ENCODE data around the gene PRIM1.
"Not testable (repeated sequence)": the region's sequence is repeated elsewhere in the genome, so short reads cannot be mapped to it uniquely, and the experiment has no call there.

Gene PRIM1

DNA sequence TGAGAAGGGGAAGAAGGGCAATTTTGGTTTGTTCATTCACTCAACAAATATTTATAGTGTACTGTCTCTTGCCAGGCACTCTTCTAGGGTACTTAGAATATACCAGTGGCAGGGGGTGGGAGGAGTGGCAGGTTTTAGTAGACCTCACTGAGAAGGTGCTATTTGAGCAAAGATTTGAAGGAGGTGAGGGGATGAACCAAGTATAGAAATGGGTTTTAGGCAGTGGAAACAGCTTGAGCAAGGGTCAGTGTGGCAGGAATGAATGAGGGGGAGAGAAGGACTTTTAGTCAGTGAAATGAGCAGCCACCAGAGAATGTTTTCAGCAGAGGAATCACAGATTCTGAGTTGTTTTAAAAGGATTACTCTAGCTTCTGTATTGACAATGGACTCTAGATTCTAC, 2.3 kb downstream of the PRIM1 start:
- CTCF ChIA-PET = interaction anchor here (2.2 kb wide), 1 partner anchor 252 kb away, joined by 5 read pairs; no protein-coding TSS in a partner anchor
- no peak for DNase-seq (ENCODE audit: low spot score)
- H3K27ac ChIP-seq = no peak overlapping the region
- TF ChIP-seq, protein P1, sequence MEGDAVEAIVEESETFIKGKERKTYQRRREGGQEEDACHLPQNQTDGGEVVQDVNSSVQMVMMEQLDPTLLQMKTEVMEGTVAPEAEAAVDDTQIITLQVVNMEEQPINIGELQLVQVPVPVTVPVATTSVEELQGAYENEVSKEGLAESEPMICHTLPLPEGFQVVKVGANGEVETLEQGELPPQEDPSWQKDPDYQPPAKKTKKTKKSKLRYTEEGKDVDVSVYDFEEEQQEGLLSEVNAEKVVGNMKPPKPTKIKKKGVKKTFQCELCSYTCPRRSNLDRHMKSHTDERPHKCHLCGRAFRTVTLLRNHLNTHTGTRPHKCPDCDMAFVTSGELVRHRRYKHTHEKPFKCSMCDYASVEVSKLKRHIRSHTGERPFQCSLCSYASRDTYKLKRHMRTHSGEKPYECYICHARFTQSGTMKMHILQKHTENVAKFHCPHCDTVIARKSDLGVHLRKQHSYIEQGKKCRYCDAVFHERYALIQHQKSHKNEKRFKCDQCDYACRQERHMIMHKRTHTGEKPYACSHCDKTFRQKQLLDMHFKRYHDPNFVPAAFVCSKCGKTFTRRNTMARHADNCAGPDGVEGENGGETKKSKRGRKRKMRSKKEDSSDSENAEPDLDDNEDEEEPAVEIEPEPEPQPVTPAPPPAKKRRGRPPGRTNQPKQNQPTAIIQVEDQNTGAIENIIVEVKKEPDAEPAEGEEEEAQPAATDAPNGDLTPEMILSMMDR (conservative IDR thresholded peaks at IDR 0.05; ENCODE audit: low read depth) = no peak
- POLR2A ChIA-PET (ENCODE audit: low non-redundant PET) = no interaction called here

DNA sequence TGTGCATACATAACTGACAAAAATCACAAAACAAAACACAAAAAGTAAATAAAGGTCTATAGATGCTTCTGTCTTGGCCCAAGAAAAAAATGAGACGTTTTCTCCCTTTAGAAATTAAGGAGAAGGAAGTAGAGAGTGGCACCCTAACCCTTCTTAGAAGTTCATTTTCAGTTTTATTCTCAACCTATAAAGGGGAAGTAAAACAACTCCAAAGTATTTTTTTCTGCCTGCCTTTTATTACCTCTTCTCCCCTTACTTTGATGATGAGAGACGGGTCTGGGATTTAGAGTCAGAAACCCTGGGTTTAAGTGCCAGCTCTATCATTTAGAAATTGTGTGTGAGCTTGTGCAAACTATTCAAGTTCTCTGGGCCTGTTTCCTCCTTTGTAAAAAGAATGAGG, 2.8 kb downstream of the PRIM1 start:
- POLR2A ChIA-PET (ENCODE audit: low non-redundant PET) = no interaction called here
- TF ChIP-seq, protein P1 (conservative IDR thresholded peaks at IDR 0.05; ENCODE audit: low read depth) = no peak
- CTCF ChIA-PET = interaction anchor here (2.2 kb wide), 1 partner anchor 252 kb away, joined by 5 read pairs; no protein-coding TSS in a partner anchor
- no peak overlapping the region for H3K27ac ChIP-seq
- no peak for DNase-seq (ENCODE audit: low spot score)

DNA sequence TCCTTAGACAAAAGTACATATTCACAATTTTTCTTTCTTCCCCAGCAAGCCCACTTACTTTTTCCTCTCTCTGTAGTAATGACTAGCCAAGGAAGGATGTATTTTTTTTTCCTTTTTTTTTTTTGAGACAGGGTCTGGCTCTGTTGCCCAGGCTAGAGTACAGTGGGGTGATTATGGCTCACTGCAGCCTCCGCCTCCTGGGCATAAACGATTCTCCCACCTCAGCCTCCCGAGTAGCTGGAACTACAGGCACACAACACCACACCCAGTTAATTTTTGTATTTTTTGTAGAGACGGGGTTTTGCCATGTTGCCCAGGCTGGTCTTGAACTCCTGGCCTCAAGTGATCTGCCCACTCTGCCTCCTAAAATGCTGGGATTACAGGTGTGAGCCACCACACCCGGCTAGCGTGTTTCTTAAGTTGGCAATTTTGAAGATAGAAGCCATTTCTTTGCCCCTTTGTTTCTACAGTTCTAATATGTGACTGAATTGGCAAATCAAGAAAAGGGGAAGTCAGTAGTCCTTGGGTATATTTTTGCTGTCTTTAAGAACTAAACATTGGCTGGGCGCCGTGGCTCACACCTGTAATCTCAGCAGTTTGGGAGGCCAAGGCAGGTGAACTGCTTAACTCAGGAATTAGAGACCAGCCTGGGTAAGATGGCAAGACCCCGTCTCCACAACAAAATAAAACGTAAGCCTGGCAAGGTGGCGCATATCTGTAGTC, 23.8 kb downstream of the PRIM1 start:
- CTCF ChIA-PET = interaction anchor here (0.6 kb wide), 1 partner anchor 9 kb away, joined by 3 read pairs; no protein-coding TSS in a partner anchor

DNA sequence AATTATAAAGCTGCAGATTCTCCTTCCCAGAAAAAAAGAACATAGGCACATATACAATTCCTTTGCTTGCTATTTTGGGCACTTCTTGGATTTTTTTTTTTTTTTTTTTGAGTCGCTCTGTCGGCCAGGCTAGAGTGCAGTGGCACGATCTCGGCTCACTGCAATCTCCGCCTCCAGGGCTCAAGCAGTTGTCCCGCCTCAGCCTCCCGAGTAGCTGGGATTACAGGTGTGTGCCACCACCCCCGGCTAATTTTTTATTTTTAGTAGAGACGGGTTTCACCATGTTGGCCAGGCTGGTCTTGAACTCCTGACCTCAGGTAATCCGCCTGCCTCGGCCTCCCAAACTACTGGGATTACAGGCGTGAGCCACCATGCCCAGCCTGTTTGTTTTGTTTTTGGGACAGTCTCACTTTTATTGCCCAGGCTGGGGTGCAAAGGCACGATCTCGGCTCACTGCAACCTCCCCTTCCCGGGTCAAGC, 25.9 kb downstream of the PRIM1 start:
- peak overlapping the region; percentile 46 for H3K27ac ChIP-seq
- CTCF ChIA-PET = interaction anchor here (0.6 kb wide), 1 partner anchor 259 kb away, joined by 4 read pairs; no protein-coding TSS in a partner anchor
- POLR2A ChIA-PET (ENCODE audit: low non-redundant PET) = interaction anchor here (0.6 kb wide), 1 partner anchor 245 kb away, joined by 3 read pairs; no protein-coding TSS in a partner anchor
- DNase-seq (ENCODE audit: low spot score) = not testable (repeated sequence)

More for the DNA sequence above, 23.8 kb downstream of the PRIM1 start:
- TF ChIP-seq, protein P1 (conservative IDR thresholded peaks at IDR 0.05; ENCODE audit: low read depth) = no peak
- peak overlapping the region; percentile 30; the same call in 1 of the 2 replicates for H3K27ac ChIP-seq
- no peak for DNase-seq (ENCODE audit: low spot score)
- POLR2A ChIA-PET (ENCODE audit: low non-redundant PET) = no interaction called here

DNA sequence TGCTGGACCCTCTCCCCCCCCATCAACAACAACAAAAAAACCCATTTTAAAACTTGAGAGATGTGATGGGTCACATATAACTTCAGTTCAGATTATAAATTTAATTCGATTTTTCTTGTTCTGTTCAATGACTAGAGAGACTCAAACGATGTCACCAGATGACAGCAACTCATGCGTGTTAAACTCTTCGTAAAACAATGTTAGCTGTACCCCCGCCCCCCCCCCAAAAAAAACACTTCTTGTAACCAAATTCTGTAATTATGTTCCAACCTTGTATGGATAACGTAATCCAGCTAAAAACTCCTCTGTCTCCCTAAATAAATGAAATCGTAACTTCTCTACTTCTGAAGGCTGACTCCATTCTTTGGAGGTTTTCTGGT, 26.4 kb downstream of the PRIM1 start:
- no peak for DNase-seq (ENCODE audit: low spot score)
- H3K27ac ChIP-seq = peak overlapping the region; percentile 90
- CTCF ChIA-PET = no interaction called here
- TF ChIP-seq, protein P1 (conservative IDR thresholded peaks at IDR 0.05; ENCODE audit: low read depth) = no peak
- POLR2A ChIA-PET (ENCODE audit: low non-redundant PET) = interaction anchor here (0.6 to 1.0 kb wide), 3 partner anchors 38 to 245 kb away, joined by 3 to 8 read pairs (median 3); partner anchors contain the start of gene PTGES3

DNA sequence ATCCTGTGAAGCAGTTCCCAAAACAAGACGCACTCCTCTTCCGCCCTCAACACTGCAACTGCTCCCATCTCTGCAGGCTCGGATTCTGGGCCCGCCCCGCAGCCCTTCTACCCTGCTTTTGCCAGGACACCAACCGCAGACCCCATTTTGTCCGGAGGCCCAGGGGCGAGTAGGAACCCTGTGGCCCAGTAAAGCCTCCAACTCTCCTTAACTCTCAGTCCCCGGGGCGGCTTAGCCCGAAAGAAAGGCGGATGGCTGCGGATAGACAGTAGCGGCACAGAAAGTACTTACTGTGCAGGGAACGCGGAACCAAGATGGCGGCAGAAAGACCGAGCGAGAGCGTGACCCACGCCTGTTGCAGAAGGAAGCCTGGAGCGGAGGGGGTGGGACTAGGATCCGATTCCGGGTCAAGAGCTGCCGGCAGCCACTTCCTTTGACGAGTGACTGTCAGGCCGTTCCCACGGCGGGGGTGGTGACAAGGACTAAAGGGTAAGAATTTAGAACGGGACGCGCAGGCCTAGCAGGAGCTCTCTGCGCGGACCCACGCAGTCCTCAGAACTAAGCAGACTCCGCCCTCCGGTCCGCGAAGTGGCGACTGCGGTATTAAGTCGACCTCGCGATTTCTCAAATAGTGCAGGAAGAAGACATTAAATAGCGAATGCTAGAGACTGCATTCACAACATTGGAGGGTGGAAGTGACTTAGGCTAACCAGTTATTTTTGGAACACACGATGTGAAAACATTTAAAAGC, 27.0 kb downstream of the PRIM1 start, which contains the start of gene NACA:
TSS of gene NACA (minus strand) at position 328 of the 751 bp plus-strand sequence. CDS start 778 bp downstream, outside the sequence.
- CTCF ChIA-PET = no interaction called here

More for the DNA sequence above, 27.0 kb downstream of the PRIM1 start, which contains the start of gene NACA:
- DNase-seq (ENCODE audit: low spot score) = peak; percentile 99
- peak within 1 kb of the TSS; percentile 90 for H3K27ac ChIP-seq
- TF ChIP-seq, protein P1 (conservative IDR thresholded peaks at IDR 0.05; ENCODE audit: low read depth) = no peak
- POLR2A ChIA-PET (ENCODE audit: low non-redundant PET) = interaction anchor here (0.6 to 1.0 kb wide), 3 partner anchors 38 to 246 kb away, joined by 3 to 8 read pairs (median 3); partner anchors contain the start of gene PTGES3

Data from RWPE1 (cell line).